ENCODE data around the gene BLMH. TPM values are rescaled to one million over a fixed set of nuclear protein-coding genes. Genes with fewer than 3 reads are reported as not detected.

Gene BLMH
- total and polyA plus RNA-seq, 9 of the 15 experiments (the other 6 are each of a cell fraction or from before 2014, with no cell fraction given) = 26.0 to 118 (median 67.3) TPM

GRCh38 chr17:30304778-30305177 lies 13.0 kb upstream of the BLMH start:
- Histone ChIP-seq H3K9me3 (replicated peaks; ENCODE audit: control insufficient read depth, insufficient read depth, low read depth, low read length) (no peaks in the 10 kb centered on the region), H3K27me3 (ENCODE audit: control insufficient read depth in 2 of 2, insufficient read depth in 2 of 2, low read length in 2 of 2) (no peaks in the 10 kb centered on the region), H3K9ac (ENCODE audit: insufficient read depth in 1 of 2, low read depth in 2 of 2, low read length in 2 of 2) (no peak overlapping the region), H3K79me2 (ENCODE audit: control insufficient read depth, insufficient read depth, low read length) (no peaks in the 10 kb centered on the region), H4K20me1 (replicated peaks; ENCODE audit: control insufficient read depth, insufficient read depth, low read length) (no peaks in the 10 kb centered on the region), H3K4me2 (ENCODE audit: insufficient read depth, low read length) (no peak overlapping the region), H3K4me3 (no peak overlapping the region), H3K36me3 (ENCODE audit: control insufficient read depth, insufficient read depth, low read length) (no peaks in the 10 kb centered on the region), H3K9me1 (ENCODE audit: control insufficient read depth, insufficient read depth, low read length) (no peaks in the 10 kb centered on the region), H2AFZ (ENCODE audit: low read depth, low read length) (no peak overlapping the region), H3K4me1 (replicated peaks in 1 of 2; ENCODE audit: control insufficient read depth in 2 of 2, insufficient read depth in 2 of 2, low read length in 2 of 2) (no peaks in the 10 kb centered on the region), H3K27ac (ENCODE audit: extremely low read depth, low read depth, low read length) (no peak overlapping the region)
- POLR2A ChIA-PET = interaction anchor here (0.7 kb wide), 1 partner anchor 424 kb away, joined by 3 read pairs; no protein-coding TSS in a partner anchor
- DNase-seq (ENCODE audit: extremely low read depth in 1 of 4, low spot score in 3 of 4) (no peak), ATAC-seq (no peak), FAIRE-seq (no peak)
- CTCF ChIA-PET (ENCODE audit: low intra/inter-chr PET ratio) = no interaction called here
- WGBS (ENCODE audit: insufficient coverage, low coverage, missing lambda C conversion rate) = 29% methylated on average over 1 of the region's 3 CpGs
- no TSS peak for BruUV-seq (replicated peaks)
- intact Hi-C loops (cut with micrococcal nuclease) = no loop called here
- in situ Hi-C loops (cut with MboI) = no loop called here
- TF ChIP-seq ZNF586 (CRISPR knock-in tag; conservative IDR thresholded peaks at IDR 0.05) = no peak
- TF ChIP-seq ZFP91 (CRISPR knock-in tag; IDR thresholded peaks at IDR 0.05) = no peak
- TF ChIP-seq USF2 (CRISPR knock-in tag; IDR thresholded peaks at IDR 0.05) = no peak
- no peak for TF ChIP-seq TAF9B (IDR thresholded peaks at IDR 0.05; ENCODE audit: partially characterized antibody)
- no peak for TF ChIP-seq KDM5B (IDR thresholded peaks at IDR 0.05; ENCODE audit: insufficient replicate concordance, low read depth, low read length)
- no peak for TF ChIP-seq NR2C1 (IDR thresholded peaks at IDR 0.05)
- TF ChIP-seq NR2C1 (tag; IDR thresholded peaks at IDR 0.05) = no peak
- TF ChIP-seq BCL6 (CRISPR knock-in tag; IDR thresholded peaks at IDR 0.05) = no peak
- TF ChIP-seq CEBPG (CRISPR knock-in tag; IDR thresholded peaks at IDR 0.05) = no peak
- TF ChIP-seq CEBPG (tag; conservative IDR thresholded peaks at IDR 0.05 in 1 of 2, IDR thresholded peaks at IDR 0.05 in 1 of 2) = no peak

Data from K562 (cell line).